ENCODE measurements around the gene TMEM181.

GRCh38 chr6:158519761-158520160 lies 40.1 kb upstream of the TMEM181 start:
- TF ChIP-seq EZH2phosphoT487 (IDR thresholded peaks at IDR 0.05; ENCODE audit: low read length) (no peak), CTCF (IDR thresholded peaks at IDR 0.05; ENCODE audit: low read length) (no peak)

All from MM.1S (cell line).